Non-pigmented ciliary epithelial cell (primary cell): ENCODE results near the gene TFAP2C.
"Not testable (repeated sequence)": the region's sequence is repeated elsewhere in the genome, so short reads cannot be mapped to it uniquely, and the experiment has no call there.

Source experiments
- DNase-seq: peaks from one replicate; pipeline ENCODE4 v3.0.0-alpha.2; 2010; ENCODE audit warnings: low read depth

The TFAP2C gene

GRCh38 chr20:56656632-56657031, 27.5 kb downstream of the TFAP2C start:
- no peak for DNase-seq

- DNase-seq, result no peak
Observed at GRCh38 chr20:56657879-56658278, 28.8 kb downstream of the TFAP2C start.

DNA sequence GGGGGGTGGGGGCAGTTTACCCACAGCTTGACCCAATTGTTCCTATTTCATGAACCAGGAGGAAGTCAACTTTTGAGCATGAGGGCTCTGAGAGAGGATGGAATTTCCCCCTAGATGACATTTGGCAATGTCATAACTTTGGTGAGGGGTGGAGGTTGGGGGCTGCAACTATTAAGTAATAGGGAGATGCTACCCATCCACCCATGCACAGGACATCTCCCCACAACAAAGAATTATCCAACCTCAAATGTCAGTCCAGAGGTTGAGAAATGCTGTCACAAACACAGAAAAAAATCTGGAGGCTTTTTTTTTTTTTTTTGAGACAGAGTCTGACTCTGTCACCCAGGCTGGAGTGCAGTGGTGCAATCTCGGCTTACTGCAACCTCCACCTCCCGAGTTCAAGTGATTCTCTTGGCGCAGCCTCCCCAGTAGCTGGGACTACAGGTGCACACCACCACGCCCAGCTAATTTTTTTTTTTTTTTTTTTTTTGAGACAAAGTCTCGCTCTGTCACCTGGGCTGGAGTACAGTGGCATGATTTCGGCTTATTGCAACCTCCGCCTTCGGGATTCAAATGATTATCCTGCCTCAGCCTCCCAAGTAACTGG, 29.3 kb downstream of the TFAP2C start:
- DNase-seq, result not testable (repeated sequence)

DNA sequence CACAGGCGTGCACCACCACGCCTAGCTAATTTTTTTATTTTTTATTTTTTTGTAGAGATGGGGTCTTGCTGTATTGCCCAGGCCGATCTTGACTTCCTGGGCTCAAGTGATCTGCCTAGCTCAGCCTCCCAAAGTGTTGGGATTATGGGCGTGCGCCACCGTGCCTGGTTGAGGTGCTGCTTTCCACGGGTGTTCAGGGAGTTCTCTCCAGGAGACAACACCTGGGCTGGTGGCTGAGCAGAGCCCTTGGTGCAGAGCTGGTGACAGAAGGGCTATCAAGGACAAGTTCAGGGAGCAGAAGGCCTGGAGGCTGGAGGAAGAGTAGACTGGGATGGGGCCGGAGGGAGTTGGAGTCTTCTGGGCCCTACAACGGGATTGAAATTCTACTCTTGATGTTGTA, 34.6 kb downstream of the TFAP2C start:
- no peak for DNase-seq

- no peak for DNase-seq
Observed at GRCh38 chr20:56664796-56665195, 35.7 kb downstream of the TFAP2C start.

DNA sequence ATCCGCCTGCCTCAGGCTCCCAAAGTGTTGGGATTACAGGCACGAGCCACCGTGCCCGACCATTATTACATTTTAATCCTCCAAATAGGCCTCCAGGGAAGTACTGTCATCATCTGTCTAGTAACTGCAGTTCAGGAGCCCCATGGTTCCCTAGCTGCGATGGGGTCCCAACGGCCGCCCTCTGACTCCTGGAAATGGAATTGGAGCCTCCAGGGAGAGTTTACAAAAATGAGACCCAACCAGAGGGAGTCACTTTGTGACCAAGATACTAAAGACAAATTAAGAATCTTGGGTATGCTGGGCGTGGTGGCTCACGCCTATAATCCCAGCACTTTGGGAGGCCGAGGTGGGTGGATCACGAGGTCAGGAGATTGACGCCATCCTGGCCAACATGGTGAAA, 36.7 kb downstream of the TFAP2C start:
- no peak for DNase-seq

DNA sequence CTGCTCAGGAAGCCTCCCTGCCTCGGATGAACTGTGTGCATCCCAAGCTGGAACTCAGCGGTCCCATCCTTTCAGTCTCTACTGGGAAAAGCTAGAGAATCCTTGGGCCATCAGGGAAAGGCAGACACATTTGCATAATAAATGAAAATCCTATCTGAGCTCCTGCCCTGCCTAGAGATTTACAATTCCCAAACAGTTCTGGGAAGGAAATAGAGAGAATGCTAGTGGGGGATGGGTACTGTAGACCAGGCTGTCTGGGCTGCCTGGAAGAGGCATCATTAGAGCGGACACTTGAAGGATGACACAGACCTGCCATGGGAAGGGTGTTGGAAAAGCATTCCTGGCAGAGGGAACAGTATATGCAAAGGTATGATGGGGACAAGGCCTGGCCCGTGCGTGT, 44.3 kb downstream of the TFAP2C start:
- DNase-seq, result no peak

GRCh38 chr20:56676001-56676400, 46.9 kb downstream of the TFAP2C start:
- DNase-seq, result no peak

DNA sequence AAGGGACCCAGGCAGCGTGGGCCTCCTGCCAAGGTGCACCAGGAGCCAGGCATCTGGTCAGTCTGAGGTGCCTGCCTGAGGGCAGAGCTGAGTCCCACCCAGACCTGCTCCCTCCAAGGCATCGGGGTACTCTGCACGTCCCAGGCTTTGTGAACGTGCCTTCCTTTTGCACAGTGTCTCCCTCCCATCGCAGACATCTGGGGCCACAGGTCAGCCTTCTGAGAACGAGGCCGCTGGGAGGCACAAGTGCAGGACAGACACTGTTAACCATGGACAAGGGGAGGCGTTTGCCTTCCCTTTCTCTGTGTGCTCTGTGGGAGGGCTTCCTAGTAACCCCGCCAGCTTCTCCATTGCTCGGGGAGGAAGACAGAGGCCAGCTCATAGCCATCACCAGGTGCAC, 47.6 kb downstream of the TFAP2C start:
- no peak for DNase-seq

DNA sequence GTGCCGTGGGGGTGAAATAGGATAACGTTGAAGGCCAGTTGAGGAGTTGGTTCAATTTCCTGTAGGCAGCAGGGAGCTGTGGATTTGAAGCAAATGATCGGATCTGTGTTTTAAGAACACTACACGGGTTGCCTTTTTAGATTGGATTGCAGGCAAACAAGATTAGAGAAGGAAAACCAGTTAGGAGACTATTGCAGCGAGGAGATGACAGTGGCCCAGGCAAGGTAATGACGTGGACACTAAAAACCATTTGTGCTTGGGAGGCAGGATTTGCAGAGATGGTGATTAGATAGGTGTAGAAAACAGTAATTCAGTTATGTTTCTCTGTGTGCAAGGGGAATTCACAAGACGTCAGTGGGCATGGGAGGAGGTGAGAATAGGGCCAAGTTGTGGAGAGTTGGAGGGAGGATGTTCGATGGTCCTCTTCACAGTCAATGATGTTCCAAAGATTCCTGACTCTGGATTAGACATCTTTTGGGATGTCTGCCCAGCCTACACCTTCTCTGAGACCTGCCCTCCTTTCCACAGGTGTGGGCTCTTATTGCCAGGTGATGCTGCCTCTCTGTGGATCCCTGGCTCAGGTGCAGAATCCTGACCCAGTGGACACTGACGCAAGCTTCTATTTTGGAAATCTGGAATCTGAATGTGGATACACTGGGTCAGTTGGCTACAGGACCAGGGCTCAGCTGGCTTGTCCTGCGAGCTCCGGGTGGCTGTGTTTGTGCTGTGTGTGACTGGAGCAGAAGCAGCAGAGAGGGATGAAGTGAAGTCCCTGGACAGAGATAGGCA, 54.2 kb downstream of the TFAP2C start:
- no peak for DNase-seq

GRCh38 chr20:56685879-56686278, 56.8 kb downstream of the TFAP2C start:
- no peak for DNase-seq

- no peak for DNase-seq
Observed at GRCh38 chr20:56687061-56687460, 58.0 kb downstream of the TFAP2C start.

GRCh38 chr20:56688106-56688505, 59.0 kb downstream of the TFAP2C start:
- DNase-seq, result no peak
